ENCODE results near the gene LIG1. TPM values are rescaled to one million over a fixed set of nuclear protein-coding genes. Genes with fewer than 3 reads are reported as not detected.

Gene LIG1
- total RNA-seq, 2 experiments from 2014 or later = 172 to 279 TPM

DNA sequence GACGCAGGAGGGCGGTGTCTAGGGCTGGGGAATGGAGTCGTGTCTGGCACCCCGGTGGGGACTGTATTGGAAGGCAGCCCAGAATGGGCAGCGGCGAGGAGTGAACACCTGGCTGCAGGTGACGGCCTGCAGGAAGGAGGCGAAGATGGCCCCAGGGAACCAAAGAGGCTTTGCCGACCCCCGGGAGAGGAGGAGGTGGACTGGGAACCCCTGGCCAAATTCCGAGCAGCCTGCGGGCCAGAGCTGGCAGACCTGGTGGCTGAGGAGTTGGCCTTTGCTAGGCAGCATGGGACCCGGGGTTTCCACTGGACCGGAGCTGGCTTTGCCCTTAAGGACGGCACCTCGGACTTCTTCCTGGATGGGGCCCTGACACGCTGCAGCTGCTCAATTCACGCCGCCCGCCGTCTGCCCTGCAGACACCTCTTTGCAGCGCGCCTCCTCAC, 26.2 kb upstream of the LIG1 start:
- H3K79me2 ChIP-seq (ENCODE audit: insufficient read depth, low read depth, low read length) = no peaks in the 10 kb centered on the region

DNA sequence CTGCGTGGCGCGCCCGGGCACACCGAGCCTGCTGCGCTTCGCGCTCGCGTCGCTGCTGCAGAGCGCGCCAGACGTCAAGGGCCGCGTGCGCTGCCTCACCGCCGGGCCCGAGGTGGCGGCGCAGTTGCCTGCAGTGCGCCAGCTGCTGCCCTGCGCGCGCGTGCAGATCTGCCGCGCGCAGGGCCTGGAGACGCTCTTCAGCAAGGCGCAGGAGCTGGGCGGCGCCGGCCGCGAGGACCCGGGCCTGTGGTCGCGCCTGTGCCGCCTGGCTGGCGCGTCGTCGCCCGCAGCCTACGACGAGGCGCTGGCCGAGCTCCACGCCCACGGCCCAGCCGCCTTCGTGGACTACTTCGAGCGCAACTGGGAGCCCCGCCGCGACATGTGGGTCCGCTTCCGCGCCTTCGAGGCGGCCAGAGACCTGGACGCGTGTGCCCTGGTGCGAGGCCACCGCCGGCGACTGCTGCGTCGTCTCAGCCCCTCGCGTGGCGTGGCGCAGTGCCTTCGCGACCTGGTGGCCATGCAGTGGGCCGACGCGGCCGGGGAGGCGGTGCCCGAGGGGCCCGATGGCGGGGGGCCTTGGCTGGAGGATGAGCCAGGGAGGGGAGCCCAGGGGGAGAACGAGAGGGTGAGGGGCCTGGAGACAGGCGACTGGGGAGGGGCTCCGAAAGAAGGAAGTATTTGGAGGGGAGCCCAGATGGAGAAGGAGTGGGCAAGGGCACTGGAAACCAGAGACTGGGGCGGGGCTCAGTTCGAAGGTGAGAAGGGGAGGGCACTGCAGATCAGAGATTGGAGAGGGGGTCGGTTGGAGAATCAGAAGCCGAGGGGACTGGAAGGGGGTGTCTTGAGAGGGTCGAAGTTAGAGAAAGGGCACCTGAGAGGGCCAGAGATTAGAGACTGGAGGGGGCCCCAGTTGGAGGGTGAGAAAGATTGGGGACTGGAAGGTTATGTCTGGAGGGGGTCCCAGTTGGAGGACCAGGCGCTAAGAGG, 25.0 kb upstream of the LIG1 start:
- Histone ChIP-seq H4K20me1 (ENCODE audit: insufficient read depth, low read length) (no peaks in the 10 kb centered on the region), H3K4me3 (ENCODE audit: low read depth, low read length, poor library complexity, severe bottlenecking) (no peak overlapping the region), H3K9me2 (ENCODE audit: insufficient read depth, low read length) (no peaks in the 10 kb centered on the region), H2AFZ (ENCODE audit: low read length) (no peak overlapping the region), H3K79me2 (ENCODE audit: insufficient read depth, low read depth, low read length) (no peaks in the 10 kb centered on the region), H3K36me3 (ENCODE audit: insufficient read depth, low read length) (peaks cover 16% of the 10 kb centered on the region; the same call in 1 of the 2 replicates), H3K27ac (ENCODE audit: low read depth, low read length, poor library complexity, severe bottlenecking) (no peak overlapping the region), H3K4me2 (ENCODE audit: low read length) (no peak overlapping the region), H3K4me1 (ENCODE audit: insufficient read depth, low read length, poor library complexity, severe bottlenecking) (peaks cover 9% of the 10 kb centered on the region), H3K9me3 (ENCODE audit: low read length) (peaks cover 2% of the 10 kb centered on the region; the same call in 1 of the 2 replicates)
- CTCF ChIA-PET (ENCODE audit: unreplicated experiment) = interaction anchor here (0.6 kb wide), 1 partner anchor 169 kb away, joined by 6 read pairs; the partner anchor contains the start of genes SYNGR4 and TMEM143
- BruUV-seq (replicated peaks) = no TSS peak
- DNase-seq (ENCODE audit: low spot score) = no peak
- TF ChIP-seq, protein P1, sequence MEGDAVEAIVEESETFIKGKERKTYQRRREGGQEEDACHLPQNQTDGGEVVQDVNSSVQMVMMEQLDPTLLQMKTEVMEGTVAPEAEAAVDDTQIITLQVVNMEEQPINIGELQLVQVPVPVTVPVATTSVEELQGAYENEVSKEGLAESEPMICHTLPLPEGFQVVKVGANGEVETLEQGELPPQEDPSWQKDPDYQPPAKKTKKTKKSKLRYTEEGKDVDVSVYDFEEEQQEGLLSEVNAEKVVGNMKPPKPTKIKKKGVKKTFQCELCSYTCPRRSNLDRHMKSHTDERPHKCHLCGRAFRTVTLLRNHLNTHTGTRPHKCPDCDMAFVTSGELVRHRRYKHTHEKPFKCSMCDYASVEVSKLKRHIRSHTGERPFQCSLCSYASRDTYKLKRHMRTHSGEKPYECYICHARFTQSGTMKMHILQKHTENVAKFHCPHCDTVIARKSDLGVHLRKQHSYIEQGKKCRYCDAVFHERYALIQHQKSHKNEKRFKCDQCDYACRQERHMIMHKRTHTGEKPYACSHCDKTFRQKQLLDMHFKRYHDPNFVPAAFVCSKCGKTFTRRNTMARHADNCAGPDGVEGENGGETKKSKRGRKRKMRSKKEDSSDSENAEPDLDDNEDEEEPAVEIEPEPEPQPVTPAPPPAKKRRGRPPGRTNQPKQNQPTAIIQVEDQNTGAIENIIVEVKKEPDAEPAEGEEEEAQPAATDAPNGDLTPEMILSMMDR (conservative IDR thresholded peaks at IDR 0.05; ENCODE audit: low read length) = no peak
- no peak for TF ChIP-seq EZH2phosphoT487 (IDR thresholded peaks at IDR 0.05; ENCODE audit: borderline replicate concordance, low read depth, low read length)
- POLR2A ChIA-PET = interaction anchor here (0.9 kb wide), 1 partner anchor 9 kb away, joined by 3 read pairs; no protein-coding TSS in a partner anchor
- intact Hi-C loops (cut with micrococcal nuclease; ENCODE audit: unreplicated experiment) = no loop called here

More for the DNA sequence above, 26.2 kb upstream of the LIG1 start:
- no peaks in the 10 kb centered on the region for H4K20me1 ChIP-seq (ENCODE audit: insufficient read depth, low read length)
- no peak overlapping the region for H3K4me3 ChIP-seq (ENCODE audit: low read depth, low read length, poor library complexity, severe bottlenecking)
- BruUV-seq (replicated peaks) = no TSS peak
- H3K9me2 ChIP-seq (ENCODE audit: insufficient read depth, low read length) = no peaks in the 10 kb centered on the region
- no peaks in the 10 kb centered on the region for H3K9me3 ChIP-seq (ENCODE audit: low read length)
- H3K4me1 ChIP-seq (ENCODE audit: insufficient read depth, low read length, poor library complexity, severe bottlenecking) = no peaks in the 10 kb centered on the region
- H2AFZ ChIP-seq (ENCODE audit: low read length) = no peak overlapping the region
- CTCF ChIA-PET (ENCODE audit: unreplicated experiment) = no interaction called here
- peaks cover 12% of the 10 kb centered on the region; the same call in 1 of the 2 replicates for H3K36me3 ChIP-seq (ENCODE audit: insufficient read depth, low read length)
- TF ChIP-seq, protein P1 (conservative IDR thresholded peaks at IDR 0.05; ENCODE audit: low read length) = no peak
- no peak for TF ChIP-seq EZH2phosphoT487 (IDR thresholded peaks at IDR 0.05; ENCODE audit: borderline replicate concordance, low read depth, low read length)
- no peak overlapping the region for H3K27ac ChIP-seq (ENCODE audit: low read depth, low read length, poor library complexity, severe bottlenecking)
- POLR2A ChIA-PET = interaction anchor here (0.9 kb wide), 1 partner anchor 10 kb away, joined by 3 read pairs; no protein-coding TSS in a partner anchor
- intact Hi-C loops (cut with micrococcal nuclease; ENCODE audit: unreplicated experiment) = no loop called here
- DNase-seq (ENCODE audit: low spot score) = no peak
- no peak overlapping the region for H3K4me2 ChIP-seq (ENCODE audit: low read length)
